ENCODE measurements around the gene E2F2. TPM values are rescaled to one million over a fixed set of nuclear protein-coding genes. Genes with fewer than 3 reads are reported as not detected.

Gene E2F2
- total RNA-seq, result 1.2 and 2.3 TPM in 2 replicates

GRCh38 chr1:23530747-23531561 is at the start of gene E2F2:
Gene E2F2, minus strand, starts transcription at chr1:23531233. Its CDS starts 440 bp downstream, at chr1:23530793.

DNA sequence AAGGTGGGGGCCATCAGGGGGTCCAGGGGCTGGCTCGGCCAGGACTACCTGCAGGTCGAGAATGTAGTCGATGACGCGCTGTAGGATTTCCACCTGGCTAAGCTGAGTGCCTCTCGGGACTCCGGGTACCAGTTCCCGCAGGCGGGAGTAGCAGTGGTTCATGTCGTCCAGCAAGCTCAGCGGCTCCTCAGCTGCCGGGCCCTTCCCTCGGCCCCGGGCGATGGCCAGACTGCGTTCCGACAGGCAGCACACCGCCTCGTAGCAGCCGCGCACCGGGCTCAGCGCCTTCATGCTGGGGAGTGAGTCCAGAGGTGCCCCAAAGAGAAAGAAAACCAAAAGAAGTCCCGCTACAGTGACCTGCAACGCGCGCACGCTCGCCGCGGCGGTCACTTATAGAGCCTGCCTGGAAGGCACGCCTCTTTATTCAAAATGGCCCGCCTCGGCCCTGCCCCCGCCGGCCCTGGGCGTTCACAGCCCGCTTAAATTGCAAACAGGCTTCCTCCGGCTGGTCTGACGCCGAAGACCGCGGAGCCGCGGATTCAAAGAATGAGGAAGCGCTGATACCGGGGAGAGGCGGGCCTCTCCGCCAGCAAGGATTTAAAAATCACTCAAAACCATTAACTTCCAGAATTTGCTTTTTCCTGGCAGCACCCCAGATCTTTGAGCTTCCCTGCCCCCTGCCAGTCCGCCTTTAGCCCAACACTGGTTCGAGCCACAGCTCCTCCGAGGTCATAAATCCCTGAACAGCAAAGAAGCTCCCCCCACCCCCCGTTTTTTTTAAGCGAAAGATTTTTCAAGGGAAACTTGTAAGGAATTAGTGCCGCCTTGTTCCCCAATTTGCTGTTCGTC is 28.3 kb upstream of the E2F2 start, which contains the start of gene ID3:
Gene ID3, minus strand, starts transcription at position 366 of the 849 bp plus-strand sequence. Its CDS starts 75 bp downstream, at position 291.

GRCh38 chr1:23483321-23484252 is 47.4 kb downstream of the E2F2 start, which contains the start of gene ASAP3:
Gene ASAP3, minus strand, starts transcription at chr1:23484179. Its CDS starts 46 bp downstream, at chr1:23484133.

Other genes with a start within 250 kb of the E2F2 start
- gene HNRNPR, start 186.9 kb downstream of the E2F2 start, total RNA-seq, result 64.9 and 82.0 TPM in 2 replicates
- gene ZNF436, start 161.4 kb downstream of the E2F2 start, total RNA-seq, result 8.0 and 14.3 TPM in 2 replicates
- 2.5 and 6.2 TPM in 2 replicates for gene TCEA3, start 106.5 kb downstream of the E2F2 start, total RNA-seq
- 14.5 and 38.8 TPM in 2 replicates for gene ASAP3, start 47.1 kb downstream of the E2F2 start, total RNA-seq
- 114 and 706 TPM in 2 replicates for gene ID3, start 28.3 kb upstream of the E2F2 start, total RNA-seq
- 875 and 1,510 TPM in 2 replicates for gene RPL11, start 160.6 kb upstream of the E2F2 start, total RNA-seq
- 25.1 and 31.4 TPM in 2 replicates for gene ELOA, start 212.2 kb upstream of the E2F2 start, total RNA-seq
- 39.4 and 40.2 TPM in 2 replicates for gene PITHD1, start 247.2 kb upstream of the E2F2 start, total RNA-seq